PC-3 (cell line): ENCODE measurements around the gene MED15. TPM values are rescaled to one million over a fixed set of nuclear protein-coding genes. Genes with fewer than 3 reads are reported as not detected.

Experiments
- ATAC-seq: fragments of 200-7000 bp; cut with Tn5 transposase; 2 replicates; pipeline ENCODE4 v1.9.1; 2020; ENCODE audit warnings: mild to moderate bottlenecking, moderate library complexity
- BruUV-seq: library from RNA; stranded (reverse); fragments of 400-500 nt; replicated peaks from 2 replicates; lab custom pipeline; 2021; lab: Mats Ljungman, UMichigan
- CTCF ChIA-PET: fragments of 300-600 bp; sonication (Branson Sonifier 250); formaldehyde crosslinking; loops from one replicate; lab custom pipeline; 2022; ENCODE audit warnings: antibody characterized with exemption; lab: Charles Lee
- POLR2A ChIA-PET: fragments of 300-600 bp; sonication (Branson Sonifier 250); formaldehyde crosslinking; loops from one replicate; lab custom pipeline; 2022; ENCODE audit warnings: antibody characterized with exemption; ENCODE audit not compliant: unreplicated experiment; lab: Charles Lee
- DNase-seq: peaks from one replicate; pipeline ENCODE4 v3.0.0-alpha.2; 2015
- H2AFZ ChIP-seq: fragments of 300-600 bp; sonication (generic); 2 replicates; pipeline ENCODE4 v1.6.0; 2016; ENCODE audit warnings: antibody characterized with exemption, low read length
- H3F3A ChIP-seq: fragments of 300-600 bp; sonication (generic); one replicate; pipeline ENCODE4 v1.6.0; 2017; ENCODE audit warnings: antibody characterized with exemption, low read length, control low read depth, mild to moderate bottlenecking; ENCODE audit not compliant: unreplicated experiment
- H3K27ac ChIP-seq: fragments of 300-600 bp; sonication (generic); 2 replicates; pipeline ENCODE4 v1.5.1; 2016; ENCODE audit warnings: mild to moderate bottlenecking, low read length
- H3K27me3 ChIP-seq: fragments of 300-600 bp; sonication (generic); 2 replicates; pipeline ENCODE4 v1.6.1; 2016; ENCODE audit warnings: low read length, mixed read lengths
- H3K36me3 ChIP-seq: fragments of 300-600 bp; sonication (generic); 2 replicates; pipeline ENCODE4 v1.6.1; 2016; ENCODE audit warnings: low read depth, mixed run types, low read length, mixed read lengths
- H3K4me1 ChIP-seq: fragments of 300-600 bp; sonication (generic); 2 replicates; pipeline ENCODE4 v1.5.1; 2016; ENCODE audit warnings: low read length; ENCODE audit not compliant: insufficient read depth
- H3K4me2 ChIP-seq: fragments of 300-600 bp; sonication (generic); 2 replicates; pipeline ENCODE4 v1.6.0; 2016; ENCODE audit warnings: low read length
- H3K4me3 ChIP-seq: fragments of 300-600 bp; sonication (generic); 2 replicates; pipeline ENCODE4 v1.5.1; 2016; ENCODE audit warnings: mild to moderate bottlenecking, low read length, mixed read lengths
- H3K79me2 ChIP-seq: fragments of 300-600 bp; sonication (generic); 2 replicates; pipeline ENCODE4 v1.6.1; 2017; ENCODE audit warnings: low read length, mixed read lengths
- H3K9ac ChIP-seq: fragments of 300-600 bp; sonication (generic); 2 replicates; pipeline ENCODE4 v1.6.0; 2016; ENCODE audit warnings: mild to moderate bottlenecking, low read length
- H3K9me2 ChIP-seq: fragments of 300-600 bp; sonication (generic); replicated peaks from 2 replicates; pipeline ENCODE4 v1.6.1; 2016; ENCODE audit warnings: mixed run types, low read length, mixed read lengths
- H3K9me3 ChIP-seq: fragments of 300-600 bp; sonication (generic); 2 replicates; pipeline ENCODE4 v1.6.1; 2016; ENCODE audit warnings: low read length, mixed read lengths
- H4K20me1 ChIP-seq: fragments of 300-600 bp; sonication (generic); 2 replicates; pipeline ENCODE4 v1.6.1; 2016; ENCODE audit warnings: low read length, mixed read lengths
- EZH2 ChIP-seq: fragments of 300-600 bp; sonication (generic); IDR thresholded peaks from one replicate; pipeline ENCODE4 v1.6.1; 2017; ENCODE audit warnings: antibody characterized with exemption, mild to moderate bottlenecking, low read length; ENCODE audit not compliant: unreplicated experiment
- EZH2phosphoT487 ChIP-seq: fragments of 300-600 bp; sonication (generic); IDR thresholded peaks from 2 replicates; pipeline ENCODE4 v1.6.1; 2018; ENCODE audit warnings: mild to moderate bottlenecking, antibody characterized with exemption, low read length, borderline replicate concordance
- intact Hi-C: fragments of 100-400 bp; cut with micrococcal nuclease; formaldehyde crosslinking; loops from 2 replicates; pipeline ENCODE4 v1.9.0; 2023
- total RNA-seq: library from RNA; depleted of rRNA; stranded (reverse); fragments of >200 nt; gene quantifications from 2 replicates; pipeline ENCODE4 v1.2.3, GENCODE V29; 2014
- TF ChIP-seq, protein P1 (sequence below): fragments of 300-600 bp; sonication (generic); conservative IDR thresholded peaks from 2 replicates; pipeline ENCODE4 v1.5.1; 2017; ENCODE audit warnings: antibody characterized with exemption, low read depth, mild to moderate bottlenecking, low read length

The MED15 gene
- total RNA-seq, 1 experiment from 2014 or later = 55.9 TPM

DNA sequence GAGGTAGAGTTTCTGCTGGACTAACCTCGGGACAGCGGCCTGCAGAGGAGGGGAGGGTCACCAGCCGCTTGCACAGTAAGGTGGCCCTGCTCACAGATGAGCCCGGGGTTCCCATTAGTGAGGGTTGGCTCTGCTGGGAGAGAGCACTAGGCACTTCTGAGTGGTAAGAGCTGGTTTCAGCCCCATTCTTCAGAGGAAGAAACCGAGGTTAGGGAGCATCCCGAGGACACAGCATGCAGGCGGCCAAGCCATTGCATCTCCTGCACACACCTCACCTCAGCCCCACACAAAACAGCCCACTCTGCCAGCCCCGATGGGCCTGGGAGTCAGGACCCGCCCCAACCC lies 99.3 kb downstream of the MED15 start:
- ChIA-PET CTCF (no interaction called here), POLR2A (no interaction called here)
- no peaks in the 10 kb centered on the region for H3K9me2 ChIP-seq
- no peaks in the 10 kb centered on the region for H3K27me3 ChIP-seq
- no peak overlapping the region for H3K27ac ChIP-seq
- no peak overlapping the region for H3K4me3 ChIP-seq
- no TSS peak for BruUV-seq
- no peaks in the 10 kb centered on the region for H3K79me2 ChIP-seq
- ATAC-seq = no peak
- H3K36me3 ChIP-seq = no peaks in the 10 kb centered on the region
- intact Hi-C loops = loop anchor here (2.0 kb wide), 1 partner anchor 90 kb away; no protein-coding TSS in a partner anchor
- no peaks in the 10 kb centered on the region for H3F3A ChIP-seq
- H3K9ac ChIP-seq = no peak overlapping the region
- no peak for DNase-seq
- H2AFZ ChIP-seq = no peak overlapping the region
- no peaks in the 10 kb centered on the region for H4K20me1 ChIP-seq
- H3K4me1 ChIP-seq = no peaks in the 10 kb centered on the region
- H3K4me2 ChIP-seq = no peak overlapping the region
- H3K9me3 ChIP-seq = no peaks in the 10 kb centered on the region
- TF ChIP-seq EZH2 = no peak
- no peak for TF ChIP-seq EZH2phosphoT487
- TF ChIP-seq, protein P1, sequence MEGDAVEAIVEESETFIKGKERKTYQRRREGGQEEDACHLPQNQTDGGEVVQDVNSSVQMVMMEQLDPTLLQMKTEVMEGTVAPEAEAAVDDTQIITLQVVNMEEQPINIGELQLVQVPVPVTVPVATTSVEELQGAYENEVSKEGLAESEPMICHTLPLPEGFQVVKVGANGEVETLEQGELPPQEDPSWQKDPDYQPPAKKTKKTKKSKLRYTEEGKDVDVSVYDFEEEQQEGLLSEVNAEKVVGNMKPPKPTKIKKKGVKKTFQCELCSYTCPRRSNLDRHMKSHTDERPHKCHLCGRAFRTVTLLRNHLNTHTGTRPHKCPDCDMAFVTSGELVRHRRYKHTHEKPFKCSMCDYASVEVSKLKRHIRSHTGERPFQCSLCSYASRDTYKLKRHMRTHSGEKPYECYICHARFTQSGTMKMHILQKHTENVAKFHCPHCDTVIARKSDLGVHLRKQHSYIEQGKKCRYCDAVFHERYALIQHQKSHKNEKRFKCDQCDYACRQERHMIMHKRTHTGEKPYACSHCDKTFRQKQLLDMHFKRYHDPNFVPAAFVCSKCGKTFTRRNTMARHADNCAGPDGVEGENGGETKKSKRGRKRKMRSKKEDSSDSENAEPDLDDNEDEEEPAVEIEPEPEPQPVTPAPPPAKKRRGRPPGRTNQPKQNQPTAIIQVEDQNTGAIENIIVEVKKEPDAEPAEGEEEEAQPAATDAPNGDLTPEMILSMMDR = no peak

DNA sequence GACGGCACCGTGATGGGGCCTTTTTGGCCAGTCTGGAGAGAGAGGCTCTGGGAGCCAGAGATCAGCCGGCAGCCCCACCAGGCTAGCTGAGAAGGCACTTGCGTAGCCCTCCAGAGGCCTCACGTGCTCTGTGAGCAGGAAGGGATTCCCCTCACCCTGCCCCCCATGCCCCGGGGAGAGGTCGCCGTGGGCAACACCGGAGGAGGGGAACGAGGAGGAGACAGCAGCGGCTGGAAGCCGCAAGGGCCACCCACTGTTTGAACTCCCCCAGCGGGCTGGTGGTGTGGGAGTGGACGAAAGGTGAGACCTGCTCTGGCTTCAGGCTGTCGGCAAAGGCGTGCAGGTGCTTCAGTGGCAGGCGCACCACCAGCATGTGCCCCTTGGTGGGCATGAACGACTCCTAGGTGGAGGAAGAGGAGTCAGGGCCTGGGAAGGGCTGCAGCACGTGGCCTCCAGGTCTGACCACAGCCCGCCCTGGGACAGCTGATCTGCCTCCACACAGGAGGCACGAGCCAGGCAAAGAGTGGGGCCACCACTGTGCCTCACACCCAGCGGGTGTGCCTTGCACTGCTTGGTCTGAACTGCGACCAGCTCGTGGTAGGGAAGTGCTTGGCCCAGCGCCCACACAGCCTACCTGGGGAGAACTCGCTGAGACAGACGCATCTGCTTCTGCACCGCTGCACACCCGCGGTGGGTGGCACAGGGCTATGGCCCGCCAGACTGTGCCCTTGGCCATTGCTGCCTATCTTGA lies 99.9 kb downstream of the MED15 start:
- ATAC-seq (no peak), DNase-seq (no peak)
- no peaks in the 10 kb centered on the region for H3K27me3 ChIP-seq
- no TSS peak for BruUV-seq
- ChIA-PET CTCF (no interaction called here), POLR2A (no interaction called here)
- H3K9ac ChIP-seq = no peak overlapping the region
- no peaks in the 10 kb centered on the region for H3K79me2 ChIP-seq
- H2AFZ ChIP-seq = no peak overlapping the region
- no peaks in the 10 kb centered on the region for H4K20me1 ChIP-seq
- intact Hi-C loops = loop anchor here (2.0 kb wide), 1 partner anchor 89 kb away; no protein-coding TSS in a partner anchor
- no peaks in the 10 kb centered on the region for H3K4me1 ChIP-seq
- no peaks in the 10 kb centered on the region for H3K36me3 ChIP-seq
- no peaks in the 10 kb centered on the region for H3K9me3 ChIP-seq
- TF ChIP-seq EZH2 (no peak), EZH2phosphoT487 (no peak)
- H3K27ac ChIP-seq = no peak overlapping the region
- H3K9me2 ChIP-seq = no peaks in the 10 kb centered on the region
- H3K4me3 ChIP-seq = no peak overlapping the region
- H3F3A ChIP-seq = no peaks in the 10 kb centered on the region
- H3K4me2 ChIP-seq = no peak overlapping the region

DNA sequence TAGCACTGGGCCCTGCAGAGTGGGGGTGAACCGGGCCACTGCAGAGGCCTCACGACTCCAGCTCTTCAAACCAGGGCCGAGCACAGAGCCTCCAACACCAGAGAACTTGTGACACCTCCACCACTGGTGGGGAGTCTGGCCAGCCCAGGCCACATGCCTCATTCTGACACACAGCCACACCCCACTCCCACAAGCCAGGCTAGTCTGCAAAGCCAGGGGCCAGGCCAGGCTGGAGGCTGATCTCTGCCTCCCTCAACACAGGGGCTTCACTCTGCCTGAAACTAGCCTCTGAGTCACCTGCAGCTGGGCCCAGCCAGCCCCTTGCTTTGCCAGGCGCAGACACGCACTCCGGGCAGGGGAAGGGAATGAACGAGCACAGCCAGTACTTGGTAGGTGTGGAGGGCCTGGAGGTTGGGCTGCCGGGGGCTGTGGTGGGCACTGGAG lies 102.9 kb downstream of the MED15 start:
- no peaks in the 10 kb centered on the region for H3K27me3 ChIP-seq

More for the DNA sequence above, 102.9 kb downstream of the MED15 start:
- POLR2A ChIA-PET = no interaction called here
- DNase-seq (no peak), ATAC-seq (no peak)
- Histone ChIP-seq H3K27ac (no peak overlapping the region), H3K36me3 (no peaks in the 10 kb centered on the region), H3K9ac (no peak overlapping the region), H3K79me2 (no peaks in the 10 kb centered on the region), H4K20me1 (no peaks in the 10 kb centered on the region), H3K4me1 (no peaks in the 10 kb centered on the region), H3K4me2 (no peak overlapping the region), H3K4me3 (no peak overlapping the region), H3F3A (no peaks in the 10 kb centered on the region), H3K9me3 (no peaks in the 10 kb centered on the region), H2AFZ (no peak overlapping the region), H3K9me2 (no peaks in the 10 kb centered on the region)
- intact Hi-C loops = no loop called here
- TF ChIP-seq EZH2 (no peak), EZH2phosphoT487 (no peak)
- TF ChIP-seq, protein P1 = no peak
- CTCF ChIA-PET = interaction anchor here (0.6 kb wide), 1 partner anchor 47 kb away, joined by 4 read pairs; no protein-coding TSS in a partner anchor
- BruUV-seq = no TSS peak
